AG09309 (cell line): ENCODE data around the gene SPR.

Experiments
- DNase-seq: peaks from one replicate; pipeline ENCODE4 v3.0.0-alpha.2; 2010; ENCODE audit warnings: low read depth
- H3K4me3 ChIP-seq: 2 replicates; pipeline ENCODE4 v1.5.1; 2011; ENCODE audit warnings: mild to moderate bottlenecking, low read depth, low read length, moderate library complexity; ENCODE audit not compliant: control insufficient read depth
- TF ChIP-seq, protein P1 (sequence below): IDR thresholded peaks from 2 replicates; pipeline ENCODE4 v1.5.1; 2011; ENCODE audit warnings: mild to moderate bottlenecking, low read depth, low read length, inconsistent platforms; ENCODE audit not compliant: insufficient read depth, control insufficient read depth; ENCODE audit errors: missing control alignments

Gene SPR

GRCh38 chr2:72908741-72909140, 21.5 kb downstream of the SPR start:
- TF ChIP-seq, protein P1, sequence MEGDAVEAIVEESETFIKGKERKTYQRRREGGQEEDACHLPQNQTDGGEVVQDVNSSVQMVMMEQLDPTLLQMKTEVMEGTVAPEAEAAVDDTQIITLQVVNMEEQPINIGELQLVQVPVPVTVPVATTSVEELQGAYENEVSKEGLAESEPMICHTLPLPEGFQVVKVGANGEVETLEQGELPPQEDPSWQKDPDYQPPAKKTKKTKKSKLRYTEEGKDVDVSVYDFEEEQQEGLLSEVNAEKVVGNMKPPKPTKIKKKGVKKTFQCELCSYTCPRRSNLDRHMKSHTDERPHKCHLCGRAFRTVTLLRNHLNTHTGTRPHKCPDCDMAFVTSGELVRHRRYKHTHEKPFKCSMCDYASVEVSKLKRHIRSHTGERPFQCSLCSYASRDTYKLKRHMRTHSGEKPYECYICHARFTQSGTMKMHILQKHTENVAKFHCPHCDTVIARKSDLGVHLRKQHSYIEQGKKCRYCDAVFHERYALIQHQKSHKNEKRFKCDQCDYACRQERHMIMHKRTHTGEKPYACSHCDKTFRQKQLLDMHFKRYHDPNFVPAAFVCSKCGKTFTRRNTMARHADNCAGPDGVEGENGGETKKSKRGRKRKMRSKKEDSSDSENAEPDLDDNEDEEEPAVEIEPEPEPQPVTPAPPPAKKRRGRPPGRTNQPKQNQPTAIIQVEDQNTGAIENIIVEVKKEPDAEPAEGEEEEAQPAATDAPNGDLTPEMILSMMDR, result no peak
- no peak for DNase-seq
- H3K4me3 ChIP-seq, result no peak overlapping the region

GRCh38 chr2:72911256-72911655, 24.0 kb downstream of the SPR start:
- TF ChIP-seq, protein P1, result no peak
- no peak overlapping the region for H3K4me3 ChIP-seq
- no peak for DNase-seq

DNA sequence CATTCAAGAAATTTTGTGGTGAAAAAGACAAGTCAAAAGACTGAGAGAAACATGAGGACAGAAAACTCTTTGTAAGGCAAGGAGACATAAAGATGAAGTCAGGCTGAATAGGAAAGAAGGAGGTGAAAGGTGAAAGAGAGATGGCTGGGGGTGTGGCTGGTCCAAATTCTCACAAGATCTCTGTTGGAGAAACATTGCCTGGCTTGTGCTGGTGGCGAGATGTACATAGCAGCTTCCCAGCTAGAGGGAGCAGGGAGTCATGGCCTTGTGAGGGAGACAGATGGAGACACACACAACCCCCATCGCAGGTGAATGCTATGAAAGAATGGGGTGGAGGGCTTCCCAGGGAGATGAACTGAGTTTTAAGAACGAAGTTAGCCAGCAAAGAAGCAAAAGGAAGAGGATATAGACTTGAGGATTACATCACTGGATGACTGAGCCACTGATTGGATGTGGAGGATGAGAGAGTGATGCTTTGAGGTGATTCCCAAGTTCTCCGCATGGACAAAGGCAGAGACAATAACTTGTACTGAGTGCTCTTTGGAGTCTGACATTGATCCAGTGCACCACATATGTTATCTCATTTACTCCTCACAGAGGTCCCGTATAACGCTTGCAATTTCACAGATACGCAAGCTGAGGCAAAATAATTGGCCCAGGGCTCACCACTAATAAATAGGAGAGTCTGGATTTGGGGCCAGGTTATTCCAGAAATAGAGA, 26.4 kb downstream of the SPR start:
- no peak overlapping the region for H3K4me3 ChIP-seq
- no peak for DNase-seq
- TF ChIP-seq, protein P1, result no peak

GRCh38 chr2:72914206-72914559, 27.0 kb downstream of the SPR start:
- no peak for DNase-seq
- TF ChIP-seq, protein P1, result no peak
- H3K4me3 ChIP-seq, result no peak overlapping the region

DNA sequence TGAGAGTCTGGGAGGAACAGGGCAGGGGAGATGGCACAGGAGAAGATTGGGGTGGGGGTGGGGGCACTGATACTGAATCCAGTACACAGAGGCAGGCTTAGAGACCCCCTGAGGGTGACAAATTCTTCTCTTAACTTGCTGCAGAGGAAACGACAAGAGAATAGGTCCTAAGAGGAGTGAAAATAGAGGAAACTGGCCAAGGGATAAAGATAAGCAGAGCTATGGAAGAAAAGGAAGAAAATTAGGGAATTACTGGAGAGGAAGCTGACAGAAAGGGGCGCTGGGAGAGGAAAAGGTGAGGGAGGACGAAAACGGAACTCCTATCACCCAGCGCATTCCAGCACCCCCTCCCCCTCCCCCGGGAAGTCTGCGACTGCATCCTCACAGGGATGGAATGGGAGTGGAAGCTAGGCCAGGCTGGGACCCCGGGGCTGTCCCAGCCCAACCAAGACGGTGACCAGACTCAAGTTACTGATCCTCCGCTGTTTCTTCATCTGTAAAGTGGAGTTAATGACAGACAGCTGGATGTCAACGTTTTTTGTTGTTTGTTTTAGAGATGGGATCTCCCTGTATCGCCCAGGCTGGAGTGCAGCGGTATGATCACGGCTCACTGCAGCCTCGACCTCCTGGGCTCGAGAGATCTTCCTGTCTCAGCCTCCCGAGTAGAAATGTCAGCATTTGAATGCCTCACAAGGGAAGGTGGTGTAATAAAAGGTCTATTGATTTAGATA, 27.5 kb downstream of the SPR start:
- H3K4me3 ChIP-seq, result no peak overlapping the region
- DNase-seq, result no peak
- TF ChIP-seq, protein P1, result no peak

- no peak for DNase-seq
- no peak overlapping the region for H3K4me3 ChIP-seq
- TF ChIP-seq, protein P1, result no peak
Observed at GRCh38 chr2:72915320-72915906, 28.2 kb downstream of the SPR start.
